Right kidney (tissue), 1 donor: ENCODE measurements around the gene CDH13.
A peak's percentile ranks its signal among the peaks of the same experiment; 100 is the strongest.
"Not testable (repeated sequence)": the region's sequence is repeated elsewhere in the genome, so short reads cannot be mapped to it uniquely, and the experiment has no call there.

Experiments
- DNase-seq: peaks from one replicate; pipeline ENCODE4 v3.0.0-alpha.2; 2016

The CDH13 gene

GRCh38 chr16:82892324-82892723 lies 265.6 kb downstream of the CDH13 start:
- no peak for DNase-seq

GRCh38 chr16:82895843-82896242 lies 269.1 kb downstream of the CDH13 start:
- no peak for DNase-seq

- DNase-seq: no peak
These were observed 272.2 kb downstream of the CDH13 start for GRCh38 chr16:82899006-82899405.

- DNase-seq: no peak
These were observed 273.1 kb downstream of the CDH13 start for GRCh38 chr16:82899731-82900450.

GRCh38 chr16:82900559-82900958 lies 273.8 kb downstream of the CDH13 start:
- DNase-seq: no peak

GRCh38 chr16:82911925-82912324 lies 285.2 kb downstream of the CDH13 start:
- no peak for DNase-seq

- no peak for DNase-seq
These were observed 288.5 kb downstream of the CDH13 start for GRCh38 chr16:82915139-82915824.

- no peak for DNase-seq
These were observed 291.3 kb downstream of the CDH13 start for GRCh38 chr16:82917886-82918595.

GRCh38 chr16:82924075-82924854 lies 297.5 kb downstream of the CDH13 start:
- no peak for DNase-seq

- no peak for DNase-seq
These were observed 299.7 kb downstream of the CDH13 start for GRCh38 chr16:82926500-82926899.

GRCh38 chr16:82933933-82934332 lies 307.2 kb downstream of the CDH13 start:
- not testable (repeated sequence) for DNase-seq

- no peak for DNase-seq
These were observed 309.0 kb downstream of the CDH13 start for GRCh38 chr16:82935766-82936165.

- DNase-seq: peak; percentile 9
These were observed 310.3 kb downstream of the CDH13 start for GRCh38 chr16:82936941-82937551.

GRCh38 chr16:82937926-82938520 lies 311.3 kb downstream of the CDH13 start:
- DNase-seq: no peak

- no peak for DNase-seq
These were observed 316.6 kb downstream of the CDH13 start for GRCh38 chr16:82943371-82943770.

GRCh38 chr16:82945420-82946101 lies 318.8 kb downstream of the CDH13 start:
- DNase-seq: no peak

GRCh38 chr16:82947698-82948097 lies 320.9 kb downstream of the CDH13 start:
- no peak for DNase-seq

GRCh38 chr16:82949016-82949415 lies 322.2 kb downstream of the CDH13 start:
- no peak for DNase-seq

GRCh38 chr16:82953517-82953916 lies 326.7 kb downstream of the CDH13 start:
- no peak for DNase-seq

- no peak for DNase-seq
These were observed 327.6 kb downstream of the CDH13 start for GRCh38 chr16:82954224-82954929.
